ENCODE results near the gene BRSK2.
A peak's percentile ranks its signal among the peaks of the same experiment; 100 is the strongest.

Gene BRSK2

DNA sequence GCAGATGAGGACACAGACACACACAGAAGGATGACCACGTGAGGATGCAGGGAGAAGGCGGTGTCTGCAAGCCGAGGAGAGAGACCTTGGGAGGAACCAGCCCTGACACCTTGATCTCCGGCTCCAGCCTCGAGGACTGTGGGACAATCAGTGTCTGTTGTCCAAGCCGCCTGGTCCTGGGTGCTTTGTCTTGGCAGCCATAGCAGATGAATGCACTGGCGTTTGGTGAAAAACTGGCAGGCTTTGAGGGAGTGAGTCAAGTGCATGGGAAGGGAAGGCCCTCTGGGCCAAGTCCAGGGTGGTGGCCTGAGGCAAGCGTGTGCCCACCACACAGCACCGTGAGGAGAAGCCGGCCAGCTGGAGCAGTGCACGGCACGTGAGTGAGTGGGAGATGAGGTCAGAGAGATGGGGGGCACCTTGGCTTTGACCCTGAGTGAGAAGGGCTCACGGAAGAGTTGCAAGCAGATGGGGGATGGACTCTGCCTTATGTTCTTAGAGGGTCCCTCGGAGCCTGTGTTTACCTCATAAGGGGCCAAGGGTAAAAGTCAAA is 12.4 kb upstream of the BRSK2 start:
- no peak for DNase-seq

DNA sequence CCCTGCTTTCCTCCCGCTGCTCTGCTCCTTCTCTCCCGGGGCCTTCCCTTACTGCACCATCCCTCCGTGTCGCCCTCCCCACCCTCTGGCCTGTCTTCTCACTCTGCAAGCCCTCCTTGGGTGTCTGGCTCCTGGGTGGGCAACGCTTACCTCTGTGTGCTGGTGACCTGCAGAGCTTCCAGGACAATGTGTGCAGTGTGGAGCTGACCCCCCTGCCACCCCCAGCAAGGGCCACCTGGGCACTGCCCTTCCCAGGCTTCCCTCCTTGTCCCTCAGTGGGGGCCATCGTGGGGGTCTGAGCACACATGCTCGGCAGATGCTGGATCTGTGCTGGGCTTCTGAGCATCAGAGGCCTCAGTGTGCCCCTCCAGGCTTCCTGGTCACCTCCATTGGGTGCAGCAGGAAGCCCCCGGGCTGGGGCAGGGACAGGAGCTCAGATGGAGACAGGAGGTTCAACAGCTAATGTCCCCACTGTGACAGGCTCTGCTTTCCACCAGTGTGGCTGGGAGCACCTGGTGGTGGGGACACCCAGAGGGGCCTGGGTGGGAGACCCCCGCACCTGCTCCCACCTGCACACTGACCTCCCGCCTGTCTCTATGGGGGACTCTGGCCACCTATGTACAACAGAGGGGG is 7.8 kb upstream of the BRSK2 start:
- DNase-seq: no peak

DNA sequence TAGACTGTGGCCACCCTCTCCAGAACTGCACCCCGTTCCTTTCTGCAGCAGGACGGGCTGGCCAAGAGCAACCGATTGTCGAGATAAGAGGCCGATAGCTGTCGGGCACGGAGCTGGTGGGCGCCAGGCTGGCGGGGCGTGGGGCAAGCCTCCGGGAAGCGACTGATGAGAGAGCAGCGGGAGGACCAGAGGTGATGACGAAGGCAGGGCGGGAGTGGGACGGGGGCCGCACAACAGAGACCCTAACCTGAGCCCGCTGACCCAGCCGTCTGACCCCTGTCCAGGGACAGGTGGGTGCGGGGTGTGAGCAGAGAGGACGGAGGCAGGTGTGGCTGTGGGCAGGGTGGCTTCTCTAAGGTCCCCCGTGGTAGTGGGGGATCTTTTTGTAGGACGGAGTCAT is 7.3 kb upstream of the BRSK2 start:
- no peak for DNase-seq

DNA sequence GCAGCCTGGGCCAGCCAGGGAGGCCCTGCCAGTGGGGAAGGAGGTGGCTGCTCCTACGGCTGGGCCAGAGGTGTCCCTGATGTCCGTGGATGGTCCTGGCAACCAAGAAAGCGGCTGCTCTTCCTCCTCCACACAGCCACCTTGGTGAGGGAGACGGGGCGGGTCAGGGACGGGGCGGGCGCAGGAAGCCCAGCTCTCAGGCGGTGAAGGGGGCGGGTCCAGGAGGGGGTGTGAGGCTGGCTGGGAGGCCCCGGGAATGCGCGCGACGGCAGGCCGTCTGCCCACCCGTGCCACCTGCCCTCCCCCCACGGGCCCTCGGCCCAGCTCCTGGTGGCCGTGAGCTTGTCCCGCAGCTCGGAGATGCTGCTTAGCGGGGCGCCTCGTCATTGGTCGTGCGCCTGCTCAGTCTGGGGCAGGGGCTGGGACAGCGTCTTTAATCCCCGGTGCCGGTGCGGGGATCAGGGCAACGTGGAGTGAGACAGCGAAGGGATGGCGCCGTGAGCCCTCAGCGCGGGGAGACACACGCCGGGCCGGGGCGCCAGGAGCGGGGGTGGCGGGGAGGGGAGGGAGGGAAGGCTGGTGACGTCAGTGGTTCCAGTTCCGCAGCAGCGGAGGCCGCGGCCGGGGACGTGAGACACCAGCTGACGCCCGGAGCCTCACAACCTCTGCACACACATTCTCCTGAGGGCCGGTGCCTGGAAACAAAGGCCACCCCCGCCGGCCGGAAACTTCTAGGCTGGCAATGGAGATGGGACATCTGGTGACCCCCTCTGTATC is 6.7 kb upstream of the BRSK2 start:
- peak; percentile 70 to 73 for DNase-seq

DNA sequence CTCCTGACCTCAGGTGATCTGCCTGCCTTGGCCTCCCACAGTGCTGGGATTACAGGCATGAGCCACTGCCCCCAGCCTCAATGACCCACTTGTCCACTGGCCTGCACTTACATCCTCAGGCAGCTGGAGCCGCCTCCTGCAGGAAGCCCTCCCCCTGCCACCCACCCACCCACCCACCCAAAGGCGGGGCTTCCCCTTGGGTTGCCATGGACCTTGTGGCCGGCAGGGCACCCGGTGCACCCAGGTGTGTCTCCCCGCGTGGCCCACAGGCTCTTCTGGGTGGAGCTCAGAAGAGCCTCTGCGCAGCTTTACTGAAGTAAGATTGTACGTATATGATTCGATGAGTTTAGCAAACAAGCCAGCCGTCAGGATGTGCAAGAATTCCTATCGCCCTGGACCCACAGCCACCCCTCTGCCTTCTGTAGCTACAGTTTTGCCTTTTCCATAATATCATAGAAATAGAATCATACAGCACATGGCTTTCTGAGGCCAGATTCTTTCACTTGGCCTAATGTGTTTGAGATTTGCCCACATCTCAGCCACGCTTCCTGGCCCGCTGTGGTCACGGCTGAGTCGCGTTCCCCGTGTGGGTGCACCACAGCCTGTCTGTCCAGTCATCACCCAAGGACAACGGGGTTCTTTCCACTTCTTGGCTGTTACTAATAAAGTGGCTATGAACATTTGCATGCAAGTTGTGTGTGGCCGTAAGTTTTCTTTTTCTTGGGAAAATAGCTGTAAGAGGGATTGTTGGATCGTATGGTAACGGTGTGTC is 5.3 kb upstream of the BRSK2 start:
- peak; percentile 17 to 22 for DNase-seq

DNA sequence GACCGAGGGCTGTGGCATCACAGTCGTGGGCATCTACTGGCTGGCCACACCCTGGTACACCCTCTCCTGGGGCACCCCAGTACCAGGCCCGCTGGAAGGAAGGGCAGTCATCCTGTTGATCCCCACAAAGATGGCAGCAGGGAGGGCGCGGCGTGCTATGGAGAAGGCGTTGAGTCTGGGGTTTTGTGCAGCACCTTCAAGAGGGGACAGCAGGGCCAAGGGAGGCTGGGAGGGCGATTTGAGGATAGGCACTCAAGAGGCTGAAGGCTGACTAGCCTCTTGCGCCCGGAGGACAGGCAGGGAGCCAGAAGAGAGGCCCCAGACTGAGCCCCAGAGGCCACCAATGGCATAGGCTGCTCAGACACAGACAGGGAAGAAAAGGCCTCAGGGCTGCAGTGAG is 2.2 kb upstream of the BRSK2 start:
- DNase-seq: no peak

DNA sequence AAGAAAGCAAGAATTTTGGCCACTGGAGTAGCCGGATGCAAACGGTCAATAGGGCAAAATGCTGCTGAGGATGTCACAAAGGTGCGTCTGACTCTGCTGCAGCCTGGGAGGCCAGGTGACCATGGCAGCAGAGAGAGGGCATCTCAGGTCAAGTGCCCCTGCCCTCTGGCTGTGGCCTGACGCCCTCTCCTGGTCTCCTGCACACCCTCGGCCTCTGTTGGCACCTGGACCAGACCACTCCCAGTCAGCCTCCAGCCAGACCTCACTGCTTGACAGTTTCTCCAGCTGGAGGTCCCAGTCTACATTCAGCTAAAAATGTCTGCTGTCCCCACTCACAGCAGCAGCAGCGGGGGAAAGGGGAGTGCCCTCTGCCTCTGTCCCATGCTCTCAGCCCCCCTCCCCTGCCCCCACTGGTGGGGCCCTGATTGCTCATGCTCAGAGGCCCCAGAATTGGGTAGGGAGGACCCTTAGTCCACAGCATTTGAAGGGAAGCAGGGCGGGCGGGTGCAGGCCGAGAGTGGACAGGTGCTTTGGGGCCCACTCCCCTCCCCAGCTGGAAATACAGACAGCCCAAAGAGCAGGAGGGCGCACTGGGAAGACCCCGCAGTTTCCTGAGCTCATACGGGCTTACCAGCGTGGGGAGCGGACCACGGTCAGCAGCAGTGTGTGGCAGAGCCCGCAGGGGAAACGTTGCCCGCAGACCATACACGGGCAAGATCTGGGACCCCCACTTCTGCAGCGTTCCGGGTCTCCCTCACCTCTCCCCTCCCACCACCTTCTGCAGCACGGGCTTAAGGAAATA is 1.6 kb upstream of the BRSK2 start:
- DNase-seq: no peak

DNA sequence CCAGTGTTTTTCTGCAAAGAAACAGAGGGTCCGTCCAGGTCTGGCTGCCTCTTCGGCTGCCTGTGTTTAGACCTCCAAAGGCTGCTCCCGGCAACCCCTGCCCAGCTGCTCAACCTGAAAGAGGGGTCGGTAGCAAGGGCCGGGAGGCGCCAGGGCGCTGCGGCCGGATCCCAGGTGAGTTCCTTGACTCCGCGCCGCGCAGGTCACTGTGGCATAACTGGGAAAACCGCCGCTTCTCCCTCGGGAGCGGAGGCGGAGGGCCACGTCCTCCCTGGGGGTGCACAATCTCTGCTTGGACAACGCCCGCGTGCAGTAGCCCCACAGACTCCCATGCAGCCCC is 1.0 kb upstream of the BRSK2 start:
- no peak for DNase-seq

DNA sequence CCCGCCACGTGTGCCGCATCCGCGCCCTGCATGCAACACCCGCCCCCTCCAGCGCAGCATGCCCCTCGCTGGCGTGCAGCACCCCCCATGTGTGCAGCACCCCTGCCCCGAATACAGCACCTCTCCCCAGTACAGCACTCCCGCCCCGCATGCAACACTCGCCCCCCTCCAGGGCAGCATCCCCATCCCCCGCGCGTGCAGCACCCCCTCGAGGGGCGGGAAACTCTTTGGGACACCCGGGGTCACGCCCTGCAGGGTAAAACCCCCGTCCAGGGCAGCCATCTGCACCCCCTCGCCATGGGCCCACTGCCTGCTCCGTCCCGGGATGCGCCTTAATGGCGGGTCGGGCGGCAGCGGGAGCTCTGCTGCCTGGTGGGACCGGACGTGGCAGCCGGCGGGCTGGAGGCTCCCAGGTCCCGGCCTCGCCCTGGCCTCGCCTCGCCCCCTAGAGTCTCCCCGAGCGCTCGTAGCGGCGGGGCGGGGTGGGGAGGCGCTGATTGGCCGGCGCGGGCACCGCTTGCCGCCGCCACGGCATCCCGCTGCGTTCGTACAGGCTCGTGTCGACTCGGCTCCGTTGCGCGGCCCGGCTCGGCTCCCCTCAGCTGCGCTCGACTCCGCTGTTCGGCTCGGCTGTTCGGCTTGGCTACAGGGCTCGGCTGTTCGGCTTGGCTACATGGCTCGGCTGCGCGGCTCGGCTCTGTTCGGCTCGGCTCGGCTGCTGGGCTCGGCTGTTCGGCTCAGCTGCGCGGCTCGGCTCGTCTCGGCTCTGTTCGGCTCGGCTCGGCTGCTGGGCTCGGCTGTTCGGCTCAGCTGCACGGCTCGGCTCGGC is 417 bp upstream of the BRSK2 start:
- peak; percentile 93 to 94 for DNase-seq

DNA sequence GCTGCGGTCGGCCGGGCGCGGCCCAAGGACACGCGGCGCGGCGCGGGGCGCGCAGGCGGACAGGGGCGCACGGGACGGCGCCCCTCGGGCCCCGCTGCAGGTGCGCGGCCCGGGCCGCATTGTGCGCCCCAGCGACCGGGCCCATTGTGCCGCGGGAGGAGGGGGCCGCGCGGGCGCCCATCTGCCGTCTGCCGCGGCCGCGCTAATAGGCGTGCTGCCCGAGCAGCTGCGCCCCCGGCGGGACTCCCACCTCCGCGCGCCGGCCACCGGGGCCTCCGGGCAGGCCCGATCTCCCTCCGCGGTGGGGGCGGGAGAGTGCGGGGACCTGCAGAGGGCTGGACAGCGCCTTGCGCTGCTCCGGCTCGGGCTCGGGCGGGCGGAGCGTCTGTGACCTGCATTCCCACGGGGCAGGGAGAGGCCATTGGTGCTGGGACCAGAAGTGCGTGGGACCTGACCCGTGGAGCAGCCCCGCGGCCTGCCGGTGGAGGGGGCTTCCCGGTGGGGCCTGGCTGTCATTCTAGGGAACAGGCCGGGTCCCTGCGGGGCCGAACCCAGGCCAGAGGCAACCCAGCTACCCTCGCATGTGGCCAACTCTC is 933 bp downstream of the BRSK2 start:
- no peak for DNase-seq

DNA sequence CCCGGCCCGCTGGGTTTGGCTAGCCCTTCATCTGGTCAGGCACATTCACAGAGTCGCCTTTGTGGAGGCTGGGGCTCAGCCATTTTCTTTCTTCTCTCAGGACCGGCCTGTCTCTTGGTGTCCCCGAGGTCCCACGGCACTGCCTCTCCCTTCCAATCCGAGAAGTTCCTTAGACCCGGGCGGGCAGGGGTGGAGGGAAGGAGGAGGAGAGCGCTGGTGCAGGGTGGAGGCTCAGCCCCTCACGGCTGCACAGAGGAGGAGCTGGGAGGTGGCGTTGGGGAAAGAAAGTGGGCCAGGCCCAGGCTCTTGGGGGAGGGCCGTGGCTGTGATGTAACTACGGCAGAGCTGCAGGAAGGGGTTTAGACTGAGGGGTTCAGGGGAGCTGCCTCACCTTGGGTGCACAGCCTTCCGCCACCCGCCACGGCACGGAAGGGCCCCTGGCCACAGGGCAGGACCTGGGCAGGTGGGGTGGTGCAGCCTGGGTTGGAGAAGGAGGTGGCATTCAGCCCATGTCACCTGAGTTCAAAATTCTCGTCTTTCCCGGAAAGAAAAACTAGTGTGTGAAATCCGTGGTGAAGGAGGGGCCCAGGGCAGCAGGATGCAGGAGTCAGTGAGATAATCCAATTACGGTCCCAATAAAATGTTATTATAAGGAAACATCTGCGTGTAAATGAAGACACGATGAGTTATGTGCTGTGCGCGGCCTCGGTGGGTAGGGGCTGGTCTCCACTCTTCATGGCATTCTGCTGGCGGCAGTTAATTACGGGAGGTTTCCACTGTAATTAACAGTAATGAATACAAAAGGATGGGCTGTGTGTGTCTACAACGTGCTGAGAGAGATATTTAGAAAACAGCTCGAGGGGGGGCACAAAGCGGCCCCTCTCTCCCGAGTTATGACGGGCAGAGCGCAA is 1.7 kb downstream of the BRSK2 start:
- DNase-seq: no peak

DNA sequence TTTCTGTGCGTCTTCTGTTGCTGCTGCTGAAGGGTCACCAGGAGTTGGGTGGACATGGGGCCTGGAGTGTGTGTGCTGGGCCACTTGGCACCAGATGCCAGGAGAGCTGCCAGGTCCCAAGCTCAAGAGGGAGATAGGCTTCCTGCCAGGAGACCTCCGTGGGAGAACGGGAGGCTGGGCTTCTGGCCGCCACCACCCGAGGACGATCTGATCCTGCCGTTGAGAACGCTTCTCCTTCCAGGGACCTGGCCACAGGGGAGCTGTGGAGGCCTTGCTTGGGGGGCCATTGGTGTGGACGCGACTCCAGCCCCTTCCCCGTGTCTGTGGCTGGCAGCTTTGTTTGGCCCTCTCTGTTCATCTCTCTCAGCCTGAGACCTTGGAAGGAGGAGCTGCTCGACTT is 2.4 kb downstream of the BRSK2 start:
- DNase-seq: no peak

DNA sequence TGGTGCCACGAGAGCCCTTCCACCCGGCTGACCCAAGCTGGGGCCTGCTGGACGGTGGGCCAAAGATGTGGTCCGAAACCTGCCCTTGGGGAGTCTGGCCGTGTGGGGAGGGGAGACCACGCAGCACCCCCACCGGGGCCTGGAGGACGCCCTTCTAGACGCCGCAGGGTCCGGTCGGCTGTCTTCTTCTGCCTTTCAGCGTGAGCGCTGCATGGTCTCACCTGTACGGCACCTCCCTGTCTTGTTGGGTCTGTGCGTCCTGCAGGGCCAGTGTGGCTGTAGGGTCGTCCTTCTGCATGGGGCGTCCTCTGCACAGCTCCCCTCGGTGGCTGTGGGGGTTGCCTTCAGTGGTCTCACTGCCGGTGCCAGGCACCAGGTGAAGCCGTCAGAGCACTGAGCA is 2.8 kb downstream of the BRSK2 start:
- no peak for DNase-seq

DNA sequence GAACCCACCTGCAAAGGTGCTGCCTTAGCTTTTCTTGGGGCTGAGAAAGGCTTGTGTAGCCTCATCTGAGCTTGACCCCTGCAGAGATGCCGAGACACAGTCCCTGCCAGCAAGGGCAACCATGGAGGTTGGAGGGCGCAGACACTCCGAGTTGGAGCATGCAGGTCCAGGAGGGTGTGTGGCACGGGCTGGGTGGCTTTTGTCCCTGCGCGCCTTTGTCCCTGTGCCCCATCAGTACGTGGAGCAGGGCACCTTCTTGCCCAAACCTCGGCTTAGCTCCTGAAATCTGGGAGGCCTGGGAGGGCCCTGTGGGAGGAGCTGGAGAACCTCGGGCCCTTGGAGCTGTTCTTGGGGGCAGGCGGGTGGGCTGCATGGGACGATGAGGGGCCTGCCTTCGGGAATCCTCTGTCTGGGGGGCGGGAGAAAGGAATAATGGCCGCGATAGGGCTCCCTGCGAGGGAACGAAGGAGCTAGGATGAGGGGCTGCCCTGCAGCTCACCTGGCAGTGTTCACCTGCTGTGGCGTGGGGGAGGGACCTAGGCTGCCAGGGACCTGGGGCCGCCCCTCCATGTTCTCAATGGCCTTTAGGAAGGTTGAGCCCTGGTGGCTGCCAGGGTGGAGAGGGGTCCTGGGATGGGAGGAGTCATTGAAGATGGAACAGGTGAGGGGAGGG is 3.4 kb downstream of the BRSK2 start:
- DNase-seq: no peak

DNA sequence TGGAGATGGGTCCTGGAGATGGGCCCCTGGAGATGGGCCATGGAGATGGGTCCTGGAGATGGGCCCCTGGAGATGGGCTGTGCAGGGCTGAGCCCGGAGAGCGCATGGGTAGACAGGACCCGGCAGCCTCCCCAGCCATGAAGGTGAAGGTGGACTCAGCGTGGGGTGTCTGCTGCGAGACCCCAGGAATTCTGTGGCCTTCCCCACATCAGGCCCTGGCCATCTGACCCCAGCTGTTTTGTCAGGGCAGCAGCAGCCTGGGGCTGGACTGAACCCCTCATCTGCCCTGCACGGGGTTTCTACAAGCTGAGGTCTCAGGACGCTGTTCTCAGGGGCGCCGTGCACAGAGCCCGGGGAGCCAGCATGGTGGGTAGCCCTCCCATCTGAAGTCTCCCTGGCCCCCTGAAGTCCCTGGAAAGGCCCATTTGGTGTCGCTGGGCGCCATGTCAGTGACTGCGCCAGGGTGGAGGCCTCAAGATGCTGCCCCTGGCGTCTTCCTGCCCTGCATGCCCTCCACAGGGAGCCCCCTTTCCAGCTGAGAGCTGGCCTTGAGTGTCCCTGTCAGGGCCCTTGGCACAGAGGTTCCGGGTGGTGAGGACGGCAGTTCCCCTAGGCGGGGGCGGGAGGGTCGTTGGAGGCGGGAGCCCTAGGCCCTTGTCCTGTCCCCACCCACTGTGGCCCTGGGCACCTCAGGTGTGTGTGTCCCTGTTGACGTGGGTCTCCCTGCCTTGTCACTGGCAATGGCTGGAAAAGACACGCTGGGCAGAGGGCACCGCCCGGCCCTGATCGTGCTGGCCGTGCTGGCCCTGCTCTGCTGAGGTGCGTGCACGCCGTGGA is 5.4 kb downstream of the BRSK2 start:
- DNase-seq: no peak

DNA sequence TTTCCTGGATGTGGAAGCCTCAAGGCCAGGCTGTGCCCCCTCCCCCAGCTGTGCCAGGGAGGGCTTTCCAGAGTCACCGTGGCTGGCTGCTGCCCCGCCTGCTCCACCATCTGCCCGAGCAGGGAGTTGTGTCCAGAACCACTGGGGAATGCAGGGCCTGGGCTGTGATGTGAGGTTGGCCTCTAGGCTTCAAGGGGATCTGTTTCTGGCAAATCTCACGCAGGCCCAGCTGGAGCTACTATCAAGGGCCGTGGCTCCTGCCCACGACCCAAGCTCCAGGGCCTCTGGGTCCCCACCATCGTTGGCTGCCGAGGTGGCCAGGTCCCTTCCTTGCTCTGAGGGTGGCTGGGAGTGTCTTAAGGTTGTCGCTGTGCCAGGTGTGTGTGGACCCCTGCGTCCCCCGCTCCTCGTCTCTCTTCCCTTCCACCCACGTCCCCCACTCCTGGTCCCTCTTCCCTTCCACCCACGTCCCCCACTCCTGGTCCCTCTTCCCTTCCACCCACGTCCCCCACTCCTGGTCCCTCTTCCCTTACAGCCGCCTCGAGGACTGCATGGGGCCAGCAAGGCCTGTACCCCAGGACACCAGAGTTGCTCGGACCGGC is 6.1 kb downstream of the BRSK2 start:
- no peak for DNase-seq

DNA sequence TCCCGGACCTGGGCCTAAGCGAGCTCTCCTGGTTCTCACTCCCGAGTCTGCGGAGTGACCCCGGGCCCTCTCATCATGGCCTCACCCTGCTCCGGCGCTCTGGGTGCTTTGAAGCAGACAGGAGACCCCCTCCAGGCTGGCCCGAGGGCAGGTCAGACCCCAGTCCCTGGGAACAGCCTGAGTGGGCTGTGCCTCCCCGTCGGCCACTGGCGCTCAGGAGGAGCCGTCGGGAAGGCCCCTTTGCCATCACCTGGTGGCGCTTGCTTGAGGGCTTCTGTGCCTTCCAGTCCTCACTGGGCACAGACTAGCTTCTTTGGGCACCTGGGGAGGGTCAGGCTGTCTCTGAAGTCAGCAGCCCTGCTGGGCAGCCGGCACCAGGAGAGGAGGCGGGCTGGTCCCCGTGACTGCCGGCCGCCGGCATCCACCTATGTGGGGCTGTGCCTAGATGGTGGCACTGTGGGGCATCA is 6.7 kb downstream of the BRSK2 start:
- DNase-seq: no peak

DNA sequence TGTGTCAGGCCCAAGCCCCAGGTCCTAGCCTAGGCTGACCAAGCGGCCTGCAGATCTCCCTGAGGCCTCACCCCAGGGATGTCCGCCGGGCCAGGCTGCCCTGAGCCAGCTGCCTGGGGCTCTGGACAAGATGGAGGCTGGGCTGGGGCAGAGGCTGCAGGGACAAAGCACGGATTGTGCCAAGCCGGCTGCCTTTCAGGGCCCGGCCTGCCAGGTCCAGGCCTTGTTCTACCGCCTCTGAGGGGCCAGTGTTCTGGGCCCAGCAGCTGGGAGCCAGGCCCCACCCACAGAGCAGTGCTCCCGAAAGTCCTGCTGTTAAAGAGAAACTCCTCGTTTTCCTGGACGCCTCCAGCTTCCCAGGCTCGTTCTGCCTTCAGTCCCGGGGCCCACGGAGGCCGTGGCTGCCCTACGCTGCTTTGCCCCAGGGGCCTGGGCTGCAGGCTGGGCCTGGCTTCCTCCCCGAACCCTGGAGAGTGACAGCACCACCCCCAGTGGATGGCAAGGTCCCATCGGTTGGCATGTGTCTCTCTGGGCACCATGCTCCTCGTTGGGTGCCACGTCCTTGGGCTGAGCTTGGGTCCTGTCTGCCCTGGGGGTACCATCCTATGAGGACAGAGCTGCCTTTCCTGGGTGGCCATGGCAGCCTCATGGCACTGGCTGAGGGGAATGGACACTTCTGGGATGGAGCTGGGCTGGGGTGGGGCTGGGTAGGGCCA is 7.6 kb downstream of the BRSK2 start:
- DNase-seq: no peak

All from stimulated activated CD4-positive, alpha-beta T cell treated with anti-CD3 and anti-CD28 coated beads, Interleukin-2, amount 100 ng/mL, for 48 hours (primary cell).